ENCODE measurements around the gene NKAIN4. TPM values are rescaled to one million over a fixed set of nuclear protein-coding genes. Genes with fewer than 3 reads are reported as not detected.
"Not testable (repeated sequence)": the region's sequence is repeated elsewhere in the genome, so short reads cannot be mapped to it uniquely, and the experiment has no call there.

The NKAIN4 gene
- total RNA-seq, 1 donor from 2014 or later: 0.60 TPM

DNA sequence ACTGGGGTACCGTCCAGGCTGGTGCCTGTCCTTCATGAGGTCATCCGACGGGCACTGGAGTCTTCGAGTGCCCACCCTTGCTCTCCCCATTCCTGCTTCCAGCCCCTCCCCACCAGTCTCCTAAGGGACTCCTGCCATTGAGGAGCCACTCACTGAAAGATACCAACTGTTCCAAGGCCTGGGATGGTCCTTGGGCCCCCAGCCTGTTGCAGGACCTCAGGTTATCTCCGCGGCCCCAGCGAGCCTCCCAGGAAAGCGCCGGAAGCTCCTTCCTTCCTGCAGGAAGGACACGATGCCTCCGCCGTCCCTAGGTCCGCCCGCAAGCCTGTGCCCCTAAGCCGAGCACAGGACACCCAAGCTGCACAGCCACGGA is 1.2 kb downstream of the NKAIN4 start:
- Mint-ChIP-seq H3K36me3 (ENCODE audit: insufficient read depth) (no peaks in the 10 kb centered on the region), H3K27me3 (peaks cover 68% of the 10 kb centered on the region), H3K4me1 (ENCODE audit: low read depth) (peaks cover 16% of the 10 kb centered on the region), H3K4me3 (ENCODE audit: low read depth) (peak overlapping the region; percentile 24), H3K9me3 (ENCODE audit: low read depth) (peaks cover 2% of the 10 kb centered on the region), H3K27ac (no peak overlapping the region)
- DNase-seq (ENCODE audit: low spot score, unreplicated experiment): no peak
- TF ChIP-seq, protein P1, sequence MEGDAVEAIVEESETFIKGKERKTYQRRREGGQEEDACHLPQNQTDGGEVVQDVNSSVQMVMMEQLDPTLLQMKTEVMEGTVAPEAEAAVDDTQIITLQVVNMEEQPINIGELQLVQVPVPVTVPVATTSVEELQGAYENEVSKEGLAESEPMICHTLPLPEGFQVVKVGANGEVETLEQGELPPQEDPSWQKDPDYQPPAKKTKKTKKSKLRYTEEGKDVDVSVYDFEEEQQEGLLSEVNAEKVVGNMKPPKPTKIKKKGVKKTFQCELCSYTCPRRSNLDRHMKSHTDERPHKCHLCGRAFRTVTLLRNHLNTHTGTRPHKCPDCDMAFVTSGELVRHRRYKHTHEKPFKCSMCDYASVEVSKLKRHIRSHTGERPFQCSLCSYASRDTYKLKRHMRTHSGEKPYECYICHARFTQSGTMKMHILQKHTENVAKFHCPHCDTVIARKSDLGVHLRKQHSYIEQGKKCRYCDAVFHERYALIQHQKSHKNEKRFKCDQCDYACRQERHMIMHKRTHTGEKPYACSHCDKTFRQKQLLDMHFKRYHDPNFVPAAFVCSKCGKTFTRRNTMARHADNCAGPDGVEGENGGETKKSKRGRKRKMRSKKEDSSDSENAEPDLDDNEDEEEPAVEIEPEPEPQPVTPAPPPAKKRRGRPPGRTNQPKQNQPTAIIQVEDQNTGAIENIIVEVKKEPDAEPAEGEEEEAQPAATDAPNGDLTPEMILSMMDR (IDR thresholded peaks at IDR 0.05; ENCODE audit: unreplicated experiment): no peak

DNA sequence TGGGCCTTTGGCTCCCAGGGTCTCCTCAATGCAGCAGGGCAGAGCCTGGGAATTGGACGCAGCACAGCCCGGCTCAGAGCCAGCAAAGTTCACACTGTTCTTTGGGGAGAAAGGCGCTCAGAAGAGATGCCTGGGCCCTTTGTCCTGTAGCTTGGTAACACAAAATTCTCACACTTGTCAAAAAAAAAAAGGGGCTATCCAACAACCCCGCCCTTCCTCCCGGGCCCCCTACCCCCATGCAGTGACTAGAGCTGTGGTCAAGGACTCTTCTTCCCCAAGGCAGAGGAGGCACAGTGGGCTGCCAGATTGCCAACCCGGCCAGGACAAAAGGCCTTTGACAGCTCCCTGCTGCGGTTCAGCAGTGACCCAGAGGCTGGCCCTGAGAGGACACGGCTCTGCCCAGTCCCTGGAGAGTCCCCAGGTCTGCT is 2.0 kb downstream of the NKAIN4 start:
- Mint-ChIP-seq H3K4me3 (ENCODE audit: low read depth) (no peak overlapping the region), H3K36me3 (ENCODE audit: insufficient read depth) (no peaks in the 10 kb centered on the region), H3K4me1 (ENCODE audit: low read depth) (peaks cover 16% of the 10 kb centered on the region), H3K27ac (no peak overlapping the region), H3K9me3 (ENCODE audit: low read depth) (peaks cover 2% of the 10 kb centered on the region), H3K27me3 (peaks cover 61% of the 10 kb centered on the region)
- TF ChIP-seq, protein P1 (IDR thresholded peaks at IDR 0.05; ENCODE audit: unreplicated experiment): no peak
- no peak for DNase-seq (ENCODE audit: low spot score, unreplicated experiment)

GRCh38 chr20:63251350-63251749 is 2.9 kb downstream of the NKAIN4 start:
- not testable (repeated sequence) for H3K36me3 Mint-ChIP-seq (ENCODE audit: insufficient read depth); H3K9me3 Mint-ChIP-seq (ENCODE audit: low read depth); DNase-seq (ENCODE audit: low spot score, unreplicated experiment); H3K4me3 Mint-ChIP-seq (ENCODE audit: low read depth); H3K27ac Mint-ChIP-seq
- Mint-ChIP-seq H3K4me1 (ENCODE audit: low read depth) (peaks cover 16% of the 10 kb centered on the region), H3K27me3 (peaks cover 52% of the 10 kb centered on the region)
- TF ChIP-seq, protein P1 (IDR thresholded peaks at IDR 0.05; ENCODE audit: unreplicated experiment): peak; percentile 27

- Mint-ChIP-seq H3K4me3 (ENCODE audit: low read depth) (no peak overlapping the region), H3K27me3 (peaks cover 45% of the 10 kb centered on the region), H3K27ac (no peak overlapping the region), H3K4me1 (ENCODE audit: low read depth) (peaks cover 10% of the 10 kb centered on the region), H3K36me3 (ENCODE audit: insufficient read depth) (no peaks in the 10 kb centered on the region), H3K9me3 (ENCODE audit: low read depth) (peaks cover 2% of the 10 kb centered on the region)
- TF ChIP-seq, protein P1 (IDR thresholded peaks at IDR 0.05; ENCODE audit: unreplicated experiment): no peak
- no peak for DNase-seq (ENCODE audit: low spot score, unreplicated experiment)
Observed at GRCh38 chr20:63249891-63250290, 4.4 kb downstream of the NKAIN4 start.

DNA sequence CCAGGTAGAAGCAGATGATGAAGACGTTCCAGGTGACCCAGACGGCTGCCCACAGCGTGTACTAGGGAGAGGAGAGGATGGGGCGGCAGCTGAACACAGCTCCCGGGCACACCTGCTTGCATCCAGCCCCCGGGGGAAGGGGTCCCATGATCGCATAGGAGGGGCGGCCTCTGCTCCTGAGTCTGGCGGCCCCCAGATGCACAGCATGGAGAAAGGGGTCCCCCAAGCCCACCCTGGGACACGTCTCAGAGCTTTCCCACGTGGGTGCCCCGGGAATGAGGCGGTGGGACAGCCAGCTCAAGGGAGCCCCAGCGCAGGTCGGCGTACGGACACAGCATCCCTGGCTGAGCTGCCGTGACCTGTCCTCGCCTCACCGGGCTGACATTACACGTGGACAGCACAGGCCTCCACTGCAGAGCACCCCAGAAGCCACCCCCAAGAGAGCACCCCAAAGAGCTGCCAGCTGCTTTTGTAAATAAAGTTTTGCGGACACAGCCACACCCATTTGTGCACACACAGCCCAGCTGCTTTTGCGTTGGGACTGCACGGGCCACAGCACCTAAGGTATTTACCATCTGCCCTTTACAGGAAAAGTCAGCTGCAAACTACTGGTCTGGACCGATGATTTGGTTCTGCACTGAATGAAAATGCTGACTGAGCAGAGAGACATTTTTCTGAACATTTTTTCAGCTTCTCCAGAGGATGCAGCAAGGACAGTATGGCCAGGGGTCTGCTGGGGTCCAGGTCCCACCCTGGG is 5.2 kb downstream of the NKAIN4 start:
- Mint-ChIP-seq H3K36me3 (ENCODE audit: insufficient read depth) (no peaks in the 10 kb centered on the region), H3K27me3 (peaks cover 41% of the 10 kb centered on the region), H3K4me3 (ENCODE audit: low read depth) (no peak overlapping the region), H3K9me3 (ENCODE audit: low read depth) (peaks cover 2% of the 10 kb centered on the region), H3K4me1 (ENCODE audit: low read depth) (peaks cover 8% of the 10 kb centered on the region), H3K27ac (peak overlapping the region; percentile 84)
- TF ChIP-seq, protein P1 (IDR thresholded peaks at IDR 0.05; ENCODE audit: unreplicated experiment): no peak
- DNase-seq (ENCODE audit: low spot score, unreplicated experiment): no peak

Data from progenitor cell of endocrine pancreas (in vitro differentiated cells).